Measurements from ENCODE around the gene DPM3.
"Not testable (repeated sequence)": the region's sequence is repeated elsewhere in the genome, so short reads cannot be mapped to it uniquely, and the experiment has no call there.

- TF ChIP-seq CTCF, POLR2A (IDR thresholded peaks at IDR 0.05): not testable (repeated sequence)
Measured at GRCh38 chr1:155163785-155164184, 23.5 kb upstream of the DPM3 start.

Data from testis (tissue), 2 donors.